IMR-90 (cell line): ENCODE data around the gene SEMA5A. TPM values are rescaled to one million over a fixed set of nuclear protein-coding genes. Genes with fewer than 3 reads are reported as not detected.

Experiments used
- ATAC-seq: fragments of 200-7000 bp; cut with Tn5 transposase; 2 replicates; pipeline ENCODE4 v1.9.1; 2020; ENCODE audit warnings: low read depth, mild to moderate bottlenecking, moderate library complexity
- BruUV-seq: library from RNA; stranded (reverse); fragments of 400-500 nt; replicated peaks from 2 replicates; lab custom pipeline; 2021; lab: Mats Ljungman, UMichigan
- CTCF ChIA-PET: fragments of 300-600 bp; formaldehyde crosslinking; extraction: SDS; loops from one replicate; lab custom pipeline; 2021; ENCODE audit warnings: antibody characterized with exemption; lab: Yijun Ruan, JAX
- POLR2A ChIA-PET: fragments of 300-600 bp; sonication (Branson Sonifier 250); formaldehyde crosslinking; loops from one replicate; lab custom pipeline; 2022; ENCODE audit warnings: antibody characterized with exemption; ENCODE audit not compliant: unreplicated experiment; lab: Charles Lee
- DNase-seq: peaks from one replicate; pipeline ENCODE4 v3.0.0; 2013
- H2AFZ ChIP-seq: replicated peaks from 2 replicates; pipeline ENCODE3; 2013; ENCODE audit warnings: low read length, mild to moderate bottlenecking; ENCODE audit not compliant: poor library complexity
- H2AK5ac ChIP-seq: 2 replicates; pipeline ENCODE4 v1.6.1; 2013; ENCODE audit warnings: low read depth, low read length, inconsistent platforms
- H2AK9ac ChIP-seq: replicated peaks from 2 replicates; pipeline ENCODE3; 2013; ENCODE audit warnings: mild to moderate bottlenecking, low read depth, low read length, moderate library complexity; ENCODE audit not compliant: poor library complexity
- H2BK120ac ChIP-seq: 2 replicates; pipeline ENCODE4 v1.6.1; 2013; ENCODE audit warnings: low read depth, low read length, inconsistent platforms
- H2BK15ac ChIP-seq: 3 replicates; pipeline ENCODE4 v1.6.1; 2013; ENCODE audit warnings: low read depth, low read length, inconsistent platforms
- H2BK20ac ChIP-seq: 2 replicates; pipeline ENCODE4 v1.6.1; 2013; ENCODE audit warnings: low read depth, mild to moderate bottlenecking, inconsistent platforms, low read length, moderate library complexity
- H2BK5ac ChIP-seq: 2 replicates; pipeline ENCODE4 v1.6.1; 2013; ENCODE audit warnings: mild to moderate bottlenecking, low read depth, low read length, inconsistent platforms; ENCODE audit not compliant: poor library complexity, severe bottlenecking
- H3K14ac ChIP-seq: replicated peaks from 2 replicates; pipeline ENCODE4 v1.6.1; 2013; ENCODE audit warnings: low read depth, low read length, inconsistent platforms
- H3K18ac ChIP-seq: 2 replicates; pipeline ENCODE4 v1.6.1; 2013; ENCODE audit warnings: low read depth, low read length, control low read depth
- H3K23ac ChIP-seq: 2 replicates; pipeline ENCODE4 v1.6.1; 2013; ENCODE audit warnings: low read depth, low read length, inconsistent platforms
- H3K27ac ChIP-seq: 2 replicates; pipeline ENCODE4 v1.5.1; 2013; ENCODE audit warnings: mild to moderate bottlenecking, control low read depth, low read length; ENCODE audit not compliant: insufficient read depth
- H3K27me3 ChIP-seq: 2 replicates; pipeline ENCODE4 v1.6.1; 2013; ENCODE audit warnings: low read length; ENCODE audit not compliant: control insufficient read depth, insufficient read depth
- H3K36me3 ChIP-seq: 2 replicates; pipeline ENCODE4 v1.6.1; 2013; ENCODE audit warnings: low read length, mixed read lengths; ENCODE audit not compliant: control insufficient read depth, insufficient read depth
- H3K4ac ChIP-seq: 2 replicates; pipeline ENCODE4 v1.6.1; 2013; ENCODE audit warnings: low read depth, low read length, inconsistent platforms
- H3K4me1 ChIP-seq: 2 replicates; pipeline ENCODE4 v1.6.1; 2013; ENCODE audit warnings: low read length, mixed read lengths; ENCODE audit not compliant: control insufficient read depth, insufficient read depth
- H3K4me2 ChIP-seq: 2 replicates; pipeline ENCODE4 v1.6.1; 2013; ENCODE audit warnings: low read depth, mild to moderate bottlenecking, control low read depth, low read length, moderate library complexity
- H3K4me3 ChIP-seq: 2 replicates; pipeline ENCODE4 v1.5.1; 2013; ENCODE audit warnings: low read depth, mild to moderate bottlenecking, control low read depth, low read length, moderate library complexity; ENCODE audit not compliant: insufficient read depth
- H3K56ac ChIP-seq: 2 replicates; pipeline ENCODE4 v1.6.1; 2013; ENCODE audit warnings: low read length, inconsistent platforms; ENCODE audit not compliant: insufficient read depth; ENCODE audit errors: extremely low read depth
- H3K79me1 ChIP-seq, 2 experiments: 2 replicates each; pipeline ENCODE4 v1.6.1; 2013; ENCODE audit warnings: low read length in 2 of 2, inconsistent platforms in 1 of 2, low read depth in 1 of 2
- H3K9ac ChIP-seq: 2 replicates; pipeline ENCODE4 v1.6.1; 2013; ENCODE audit warnings: low read depth, low read length, control low read depth
- H3K9me1 ChIP-seq: 2 replicates; pipeline ENCODE4 v1.6.1; 2013; ENCODE audit warnings: low read length, inconsistent platforms; ENCODE audit not compliant: insufficient read depth
- H3K9me3 ChIP-seq: 2 replicates; pipeline ENCODE4 v1.6.1; 2013; ENCODE audit warnings: low read length; ENCODE audit not compliant: control insufficient read depth, insufficient read depth
- H4K20me1 ChIP-seq: 2 replicates; pipeline ENCODE4 v1.6.1; 2013; ENCODE audit warnings: low read length, inconsistent platforms; ENCODE audit not compliant: insufficient read depth
- H4K5ac ChIP-seq: 2 replicates; pipeline ENCODE4 v1.6.1; 2013; ENCODE audit warnings: mild to moderate bottlenecking, low read depth, low read length, control low read depth
- H4K8ac ChIP-seq, 2 experiments: 2 replicates each; pipeline ENCODE4 v1.6.1; 2013; ENCODE audit warnings: low read depth in 2 of 2, low read length in 2 of 2, control low read depth in 1 of 2, inconsistent platforms in 1 of 2
- H4K91ac ChIP-seq: 2 replicates; pipeline ENCODE4 v1.6.1; 2013; ENCODE audit warnings: low read depth, low read length, inconsistent platforms; ENCODE audit not compliant: insufficient read depth
- BHLHE40 ChIP-seq: fragments of 150-350 bp; IDR thresholded peaks from 2 replicates; pipeline ENCODE4 v1.6.1; 2016; ENCODE audit warnings: mild to moderate bottlenecking, low read depth, low read length
- CEBPB ChIP-seq: IDR thresholded peaks from 2 replicates; pipeline ENCODE4 v1.6.1; 2012; ENCODE audit warnings: low read depth, low read length, improper control_type of control experiment
- CHD1 ChIP-seq: IDR thresholded peaks from 2 replicates; pipeline ENCODE4 v1.6.1; 2012; ENCODE audit warnings: low read depth, low read length, improper control_type of control experiment
- FOS ChIP-seq: fragments of 150-350 bp; IDR thresholded peaks from 2 replicates; pipeline ENCODE4 v1.6.1; 2016; ENCODE audit warnings: low read depth, low read length
- MAZ ChIP-seq: IDR thresholded peaks from 2 replicates; pipeline ENCODE4 v1.6.1; 2012; ENCODE audit warnings: low read depth, mild to moderate bottlenecking, low read length, improper control_type of control experiment, moderate library complexity, borderline replicate concordance
- MXI1 ChIP-seq: IDR thresholded peaks from 2 replicates; pipeline ENCODE4 v1.6.1; 2012; ENCODE audit warnings: low read depth, mild to moderate bottlenecking, low read length, moderate library complexity, borderline replicate concordance
- NFE2L2 ChIP-seq: fragments of 150-350 bp; IDR thresholded peaks from 2 replicates; pipeline ENCODE4 v1.6.1; 2016; ENCODE audit warnings: low read depth, mild to moderate bottlenecking, low read length
- RAD21 ChIP-seq: IDR thresholded peaks from 2 replicates; pipeline ENCODE4 v1.6.1; 2012; ENCODE audit warnings: low read length, improper control_type of control experiment
- RCOR1 ChIP-seq: IDR thresholded peaks from 2 replicates; pipeline ENCODE4 v1.6.1; 2012; ENCODE audit warnings: mild to moderate bottlenecking, low read length, improper control_type of control experiment; ENCODE audit not compliant: insufficient replicate concordance
- SMC3 ChIP-seq: fragments of 150-350 bp; IDR thresholded peaks from 2 replicates; pipeline ENCODE4 v1.6.1; 2016; ENCODE audit warnings: low read depth, mild to moderate bottlenecking, antibody characterized with exemption, low read length, moderate library complexity
- dilution Hi-C: fragments of 300-500 bp; cut with HindIII; formaldehyde crosslinking; loops from one replicate; pipeline ENCODE4 v1.14.3; 2018; ENCODE audit warnings: low sequenced_read_pairs; ENCODE audit not compliant: unreplicated experiment
- in situ Hi-C: fragments of 300-500 bp; cut with MboI; formaldehyde crosslinking; loops from 3 replicates; pipeline ENCODE4 v1.14.3; 2019; ENCODE audit warnings: low sequenced_read_pairs, inconsistent platforms, mixed read lengths
- intact Hi-C: fragments of 100-400 bp; cut with micrococcal nuclease; formaldehyde crosslinking; loops from 2 replicates; pipeline ENCODE4 v1.10.0; 2022
- polyA plus RNA-seq, 3 experiments: library from polyadenylated mRNA; depleted of rRNA; stranded (reverse); fragments of >200 nt; gene quantifications; 2 replicates each; pipeline ENCODE4 v1.2.3, GENCODE V29; 2012; ENCODE audit warnings: low replicate concordance in 1 of 3
- total RNA-seq: library from RNA; depleted of rRNA; stranded (reverse); fragments of >200 nt; gene quantifications from 2 replicates; pipeline ENCODE4 v1.2.3, GENCODE V29; 2012
- TF ChIP-seq, protein P1 (sequence below): fragments of 150-350 bp; IDR thresholded peaks from 2 replicates; pipeline ENCODE4 v1.6.1; 2016; ENCODE audit warnings: low read depth, mild to moderate bottlenecking, low read length, moderate library complexity, borderline replicate concordance
- TF ChIP-seq, protein P2 (sequence below): conservative IDR thresholded peaks from 2 replicates; pipeline ENCODE4 v1.5.1; 2012; ENCODE audit warnings: mild to moderate bottlenecking, low read depth, low read length, improper control_type of control experiment
- TF ChIP-seq, protein P3 (sequence below): fragments of 150-350 bp; IDR thresholded peaks from 2 replicates; pipeline ENCODE4 v1.6.1; 2017; ENCODE audit warnings: mild to moderate bottlenecking, antibody characterized with exemption, low read length, low read depth

The SEMA5A gene
- total and polyA plus RNA-seq, 2 of the 4 experiments (the other 2 are of a cell fraction), result 8.2 to 9.9 TPM

DNA sequence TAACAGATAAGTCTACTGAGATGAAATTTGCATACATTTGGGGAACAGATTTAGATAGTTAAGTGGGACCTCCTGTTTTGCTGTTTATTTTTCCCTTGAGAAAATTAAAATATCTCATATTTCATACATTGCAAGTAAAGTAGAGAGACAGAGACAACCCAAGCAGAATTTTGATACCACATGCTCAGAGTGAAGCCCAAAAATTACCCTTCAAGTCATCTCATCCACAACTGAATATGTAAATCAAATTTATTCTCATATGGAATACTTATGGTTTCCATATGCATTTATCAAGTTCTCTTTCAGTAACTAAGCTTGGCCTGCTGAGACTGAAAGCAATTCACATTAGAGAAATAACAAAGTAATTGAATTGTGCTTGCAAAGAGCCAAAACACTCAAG lies 474.4 kb downstream of the SEMA5A start:
- H3K27ac ChIP-seq, result no peak overlapping the region
- TF ChIP-seq MXI1 (no peak), CEBPB (no peak), FOS (no peak), NFE2L2 (no peak), RCOR1 (no peak), SMC3 (no peak), RAD21 (no peak), MAZ (no peak), CHD1 (no peak), BHLHE40 (no peak)
- TF ChIP-seq, protein P1, sequence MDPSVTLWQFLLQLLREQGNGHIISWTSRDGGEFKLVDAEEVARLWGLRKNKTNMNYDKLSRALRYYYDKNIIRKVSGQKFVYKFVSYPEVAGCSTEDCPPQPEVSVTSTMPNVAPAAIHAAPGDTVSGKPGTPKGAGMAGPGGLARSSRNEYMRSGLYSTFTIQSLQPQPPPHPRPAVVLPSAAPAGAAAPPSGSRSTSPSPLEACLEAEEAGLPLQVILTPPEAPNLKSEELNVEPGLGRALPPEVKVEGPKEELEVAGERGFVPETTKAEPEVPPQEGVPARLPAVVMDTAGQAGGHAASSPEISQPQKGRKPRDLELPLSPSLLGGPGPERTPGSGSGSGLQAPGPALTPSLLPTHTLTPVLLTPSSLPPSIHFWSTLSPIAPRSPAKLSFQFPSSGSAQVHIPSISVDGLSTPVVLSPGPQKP, result no peak
- TF ChIP-seq, protein P2, sequence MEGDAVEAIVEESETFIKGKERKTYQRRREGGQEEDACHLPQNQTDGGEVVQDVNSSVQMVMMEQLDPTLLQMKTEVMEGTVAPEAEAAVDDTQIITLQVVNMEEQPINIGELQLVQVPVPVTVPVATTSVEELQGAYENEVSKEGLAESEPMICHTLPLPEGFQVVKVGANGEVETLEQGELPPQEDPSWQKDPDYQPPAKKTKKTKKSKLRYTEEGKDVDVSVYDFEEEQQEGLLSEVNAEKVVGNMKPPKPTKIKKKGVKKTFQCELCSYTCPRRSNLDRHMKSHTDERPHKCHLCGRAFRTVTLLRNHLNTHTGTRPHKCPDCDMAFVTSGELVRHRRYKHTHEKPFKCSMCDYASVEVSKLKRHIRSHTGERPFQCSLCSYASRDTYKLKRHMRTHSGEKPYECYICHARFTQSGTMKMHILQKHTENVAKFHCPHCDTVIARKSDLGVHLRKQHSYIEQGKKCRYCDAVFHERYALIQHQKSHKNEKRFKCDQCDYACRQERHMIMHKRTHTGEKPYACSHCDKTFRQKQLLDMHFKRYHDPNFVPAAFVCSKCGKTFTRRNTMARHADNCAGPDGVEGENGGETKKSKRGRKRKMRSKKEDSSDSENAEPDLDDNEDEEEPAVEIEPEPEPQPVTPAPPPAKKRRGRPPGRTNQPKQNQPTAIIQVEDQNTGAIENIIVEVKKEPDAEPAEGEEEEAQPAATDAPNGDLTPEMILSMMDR, result no peak
- TF ChIP-seq, protein P3, sequence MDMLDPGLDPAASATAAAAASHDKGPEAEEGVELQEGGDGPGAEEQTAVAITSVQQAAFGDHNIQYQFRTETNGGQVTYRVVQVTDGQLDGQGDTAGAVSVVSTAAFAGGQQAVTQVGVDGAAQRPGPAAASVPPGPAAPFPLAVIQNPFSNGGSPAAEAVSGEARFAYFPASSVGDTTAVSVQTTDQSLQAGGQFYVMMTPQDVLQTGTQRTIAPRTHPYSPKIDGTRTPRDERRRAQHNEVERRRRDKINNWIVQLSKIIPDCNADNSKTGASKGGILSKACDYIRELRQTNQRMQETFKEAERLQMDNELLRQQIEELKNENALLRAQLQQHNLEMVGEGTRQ, result no peak
- H3K23ac ChIP-seq, result no peak overlapping the region
- no peak for ATAC-seq
- H4K8ac ChIP-seq, result no peak overlapping the region
- no peak overlapping the region for H2BK20ac ChIP-seq
- H2AK5ac ChIP-seq, result no peak overlapping the region
- H3K9me1 ChIP-seq, result peaks cover 2% of the 10 kb centered on the region; the same call in 1 of the 2 replicates
- no peak overlapping the region for H4K91ac ChIP-seq
- H4K5ac ChIP-seq, result no peak overlapping the region
- H3K4me2 ChIP-seq, result no peak overlapping the region
- H3K56ac ChIP-seq, result no peak overlapping the region
- H3K79me1 ChIP-seq, result 0 out of 4 replicates have a peak, but pooled peaks cover 0 to 5% of the 10 kb centered on the region in 2 experiments
- no peak overlapping the region for H3K9ac ChIP-seq
- H3K27me3 ChIP-seq, result no peaks in the 10 kb centered on the region
- no peak overlapping the region for H2AK9ac ChIP-seq
- no peak for DNase-seq
- intact Hi-C loops (no loop called here), in situ Hi-C loops (loop anchor here (25.0 kb wide), 1 partner anchor 1184 kb away; no protein-coding TSS in a partner anchor), dilution Hi-C loops (no loop called here)
- no peak overlapping the region for H2BK5ac ChIP-seq
- H2AFZ ChIP-seq, result no peak overlapping the region
- H3K4ac ChIP-seq, result no peak overlapping the region
- ChIA-PET CTCF (no interaction called here), POLR2A (no interaction called here)
- no peaks in the 10 kb centered on the region for H3K36me3 ChIP-seq
- no peak overlapping the region for H3K14ac ChIP-seq
- no peak overlapping the region for H2BK120ac ChIP-seq
- no peaks in the 10 kb centered on the region for H4K20me1 ChIP-seq
- no peak overlapping the region for H3K4me3 ChIP-seq
- no peak overlapping the region; the same call in 2 of the 3 replicates for H2BK15ac ChIP-seq
- BruUV-seq, result no TSS peak
- H3K9me3 ChIP-seq, result no peaks in the 10 kb centered on the region
- H3K18ac ChIP-seq, result no peak overlapping the region
- peaks cover 7% of the 10 kb centered on the region for H3K4me1 ChIP-seq
